OCI-LY7 (cell line): Measurements from ENCODE around the gene RSPRY1. TPM values are rescaled to one million over a fixed set of nuclear protein-coding genes. Genes with fewer than 3 reads are reported as not detected.

Experiments
- BruUV-seq: library from RNA; stranded (reverse); fragments of 400-500 nt; replicated peaks from 2 replicates; lab custom pipeline; 2021; lab: Mats Ljungman, UMichigan
- CTCF ChIA-PET: fragments of 300-600 bp; sonication (Branson Sonifier 250); formaldehyde crosslinking; loops from one replicate; lab custom pipeline; 2022; ENCODE audit warnings: antibody characterized with exemption; ENCODE audit not compliant: unreplicated experiment; lab: Charles Lee
- POLR2A ChIA-PET: fragments of 300-600 bp; sonication (Branson Sonifier 250); formaldehyde crosslinking; loops from one replicate; lab custom pipeline; 2022; ENCODE audit warnings: antibody characterized with exemption; lab: Charles Lee
- DNase-seq: peaks from one replicate; pipeline ENCODE4 v3.0.0-alpha.2; 2015; ENCODE audit warnings: low spot score
- H2AFZ ChIP-seq: fragments of 200-600 bp; sonication (generic), shearing (Covaris generic); 2 replicates; pipeline ENCODE4 v1.6.1; 2014; ENCODE audit warnings: mild to moderate bottlenecking, antibody characterized with exemption, low read length, moderate library complexity
- H3K27ac ChIP-seq: fragments of 200-600 bp; sonication (generic); 2 replicates; pipeline ENCODE4 v1.5.1; 2014; ENCODE audit warnings: mixed run types, low read depth, mild to moderate bottlenecking, moderate library complexity, low read length, inconsistent platforms; ENCODE audit not compliant: poor library complexity, severe bottlenecking
- H3K36me3 ChIP-seq: fragments of 200-600 bp; sonication (generic); 2 replicates; pipeline ENCODE4 v1.6.1; 2014; ENCODE audit warnings: mild to moderate bottlenecking, antibody characterized with exemption, low read length, moderate library complexity, mixed read lengths; ENCODE audit not compliant: insufficient read depth
- H3K4me1 ChIP-seq: fragments of 200-600 bp; sonication (generic); 2 replicates; pipeline ENCODE4 v1.5.1; 2014; ENCODE audit warnings: mild to moderate bottlenecking, low read length; ENCODE audit not compliant: insufficient read depth, poor library complexity, severe bottlenecking
- H3K4me2 ChIP-seq: fragments of 200-600 bp; sonication (generic); 2 replicates; pipeline ENCODE4 v1.6.1; 2014; ENCODE audit warnings: mild to moderate bottlenecking, low read length
- H3K4me3 ChIP-seq: fragments of 200-600 bp; sonication (generic); 2 replicates; pipeline ENCODE4 v1.5.1; 2014; ENCODE audit warnings: mild to moderate bottlenecking, low read depth, low read length; ENCODE audit not compliant: poor library complexity, severe bottlenecking
- H3K79me2 ChIP-seq: fragments of 200-600 bp; sonication (generic); 2 replicates; pipeline ENCODE4 v1.6.1; 2016; ENCODE audit warnings: low read depth, mild to moderate bottlenecking, low read length, moderate library complexity, mixed read lengths; ENCODE audit not compliant: insufficient read depth
- H3K9me2 ChIP-seq: fragments of 200-600 bp; sonication (generic); 2 replicates; pipeline ENCODE4 v1.6.1; 2016; ENCODE audit warnings: mild to moderate bottlenecking, low read length, mixed read lengths; ENCODE audit not compliant: insufficient read depth
- H3K9me3 ChIP-seq: fragments of 200-600 bp; sonication (generic); 2 replicates; pipeline ENCODE4 v1.6.1; 2014; ENCODE audit warnings: mild to moderate bottlenecking, mixed run types, low read length, mixed read lengths
- H4K20me1 ChIP-seq: fragments of 200-600 bp; sonication (generic); 2 replicates; pipeline ENCODE4 v1.6.1; 2014; ENCODE audit warnings: mild to moderate bottlenecking, antibody characterized with exemption, low read length, moderate library complexity, mixed read lengths; ENCODE audit not compliant: insufficient read depth
- CTCF ChIP-seq: fragments of 200-600 bp; sonication (generic); conservative IDR thresholded peaks from 2 replicates; pipeline ENCODE4 v1.5.1; 2014; ENCODE audit warnings: mild to moderate bottlenecking, antibody characterized with exemption, low read length, moderate library complexity, mixed read lengths
- EZH2phosphoT487 ChIP-seq: fragments of 200-600 bp; sonication (generic); IDR thresholded peaks from 2 replicates; pipeline ENCODE4 v1.6.1; 2018; ENCODE audit warnings: low read depth, borderline replicate concordance, mild to moderate bottlenecking, mixed run types, antibody characterized with exemption, low read length, moderate library complexity, mixed read lengths
- intact Hi-C: fragments of 100-400 bp; cut with micrococcal nuclease; formaldehyde crosslinking; loops from one replicate; pipeline ENCODE4 v1.10.0; 2022; ENCODE audit not compliant: unreplicated experiment
- total RNA-seq, 2 experiments: library from RNA; depleted of rRNA in 1 of 2; stranded (reverse); fragments of >200 nt in 1 of 2; shearing (Covaris generic) in 1 of 2; gene quantifications; 2 replicates each; pipeline ENCODE4 v1.2.3, GENCODE V29; 2014 to 2022

The RSPRY1 gene
- total RNA-seq, 2 experiments from 2014 or later, result 17.1 to 25.2 TPM

- H3K9me2 ChIP-seq, result no peaks in the 10 kb centered on the region
- no peak for DNase-seq
- ChIA-PET POLR2A (interaction anchor here (0.6 kb wide), 2 partner anchors 64 to 176 kb away, joined by 3 to 5 read pairs; no protein-coding TSS in a partner anchor), CTCF (no interaction called here)
- no peak overlapping the region for H2AFZ ChIP-seq
- no peak for TF ChIP-seq EZH2phosphoT487
- TF ChIP-seq CTCF, result no peak
- no peaks in the 10 kb centered on the region for H3K9me3 ChIP-seq
- H3K4me1 ChIP-seq, result peaks cover 10% of the 10 kb centered on the region
- H4K20me1 ChIP-seq, result no peaks in the 10 kb centered on the region
- no peak overlapping the region for H3K27ac ChIP-seq
- no peak overlapping the region for H3K4me2 ChIP-seq
- peaks cover 91% of the 10 kb centered on the region for H3K36me3 ChIP-seq
- BruUV-seq, result no TSS peak
- no peak overlapping the region for H3K4me3 ChIP-seq
- intact Hi-C loops, result no loop called here
- H3K79me2 ChIP-seq, result no peaks in the 10 kb centered on the region
Observed at GRCh38 chr16:57166951-57167350, 19.2 kb upstream of the RSPRY1 start.

GRCh38 chr16:57167538-57167937 is 18.6 kb upstream of the RSPRY1 start:
- Histone ChIP-seq H3K79me2 (no peaks in the 10 kb centered on the region), H3K9me3 (no peaks in the 10 kb centered on the region), H2AFZ (no peak overlapping the region), H3K36me3 (peaks cover 91% of the 10 kb centered on the region), H3K4me1 (peaks cover 10% of the 10 kb centered on the region), H4K20me1 (no peaks in the 10 kb centered on the region), H3K4me2 (no peak overlapping the region), H3K9me2 (no peaks in the 10 kb centered on the region), H3K27ac (no peak overlapping the region), H3K4me3 (no peak overlapping the region)
- CTCF ChIA-PET, result no interaction called here
- DNase-seq, result no peak
- TF ChIP-seq CTCF (no peak), EZH2phosphoT487 (no peak)
- POLR2A ChIA-PET, result interaction anchor here (0.5 kb wide), 1 partner anchor 70 kb away, joined by 3 read pairs; no protein-coding TSS in a partner anchor
- no TSS peak for BruUV-seq
- intact Hi-C loops, result no loop called here

- Histone ChIP-seq H3K4me1 (peaks cover 10% of the 10 kb centered on the region), H3K27ac (no peak overlapping the region), H2AFZ (no peak overlapping the region), H3K36me3 (peaks cover 91% of the 10 kb centered on the region), H3K9me2 (no peaks in the 10 kb centered on the region), H3K4me2 (no peak overlapping the region), H3K79me2 (no peaks in the 10 kb centered on the region), H4K20me1 (no peaks in the 10 kb centered on the region), H3K9me3 (no peaks in the 10 kb centered on the region), H3K4me3 (no peak overlapping the region)
- POLR2A ChIA-PET, result interaction anchor here (0.5 to 0.6 kb wide), 2 partner anchors 70 to 433 kb away, joined by 3 to 4 read pairs; no protein-coding TSS in a partner anchor
- peak; percentile 84 for DNase-seq
- intact Hi-C loops, result loop anchor here (1.0 to 2.0 kb wide), 4 partner anchors 75 to 204 kb away; partner anchors contain the start of gene CPNE2
- no TSS peak for BruUV-seq
- TF ChIP-seq EZH2phosphoT487, result no peak
- TF ChIP-seq CTCF, result peak; percentile 96
- CTCF ChIA-PET, result no interaction called here
Observed at GRCh38 chr16:57167953-57168352, 18.2 kb upstream of the RSPRY1 start.
